ENCODE data around the gene PACC1. TPM values are rescaled to one million over a fixed set of nuclear protein-coding genes. Genes with fewer than 3 reads are reported as not detected.

The PACC1 gene
- total and polyA plus RNA-seq, 3 donors from 2014 or later, result 10.2 to 15.9 (median 13.4) TPM

GRCh38 chr1:212354464-212354863, 60.2 kb downstream of the PACC1 start:
- Histone ChIP-seq H3K4me1 (no peaks in the 10 kb centered on the region), H3K27me3 (no peaks in the 10 kb centered on the region), H3K27ac (no peak overlapping the region), H3K9me3 (no peaks in the 10 kb centered on the region), H3K36me3 (ENCODE audit: low read depth, missing control alignments) (no peaks in the 10 kb centered on the region), H3K4me3 (no peak overlapping the region)
- TF ChIP-seq CTCF (IDR thresholded peaks at IDR 0.05), result no peak
- TF ChIP-seq POLR2A (IDR thresholded peaks at IDR 0.05), result no peak
- no peak for DNase-seq
- intact Hi-C loops (cut with DNase I; ENCODE audit: low total_unique reads), result no loop called here
- WGBS, 2 donors, result 89 to 93% methylated on average over 3 of the region's 3 CpGs

DNA sequence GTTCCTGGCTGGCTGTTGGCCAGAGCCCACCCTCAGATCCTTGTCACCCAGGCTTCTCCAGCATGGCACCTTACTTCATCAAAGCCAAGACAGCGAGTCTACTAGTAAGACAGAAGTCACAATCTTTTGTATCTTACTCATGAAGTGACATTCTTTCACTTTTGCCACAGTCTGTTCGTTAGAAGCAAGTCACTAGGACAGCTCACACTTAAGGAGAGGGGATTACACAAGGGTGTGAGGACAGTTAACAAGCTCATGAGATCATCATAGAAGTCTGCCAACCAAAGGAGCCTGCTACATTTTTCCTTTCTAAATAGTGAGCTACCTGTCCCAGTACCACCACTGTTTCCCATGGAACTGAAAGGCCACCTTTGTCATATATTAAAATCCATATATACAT, 61.5 kb downstream of the PACC1 start:
- Histone ChIP-seq H3K27me3 (no peaks in the 10 kb centered on the region), H3K4me1 (no peaks in the 10 kb centered on the region), H3K27ac (no peak overlapping the region), H3K36me3 (ENCODE audit: low read depth, missing control alignments) (no peaks in the 10 kb centered on the region), H3K4me3 (no peak overlapping the region), H3K9me3 (no peaks in the 10 kb centered on the region)
- 78 to 94% methylated on average over 2 of the region's 2 CpGs for WGBS, 2 donors
- DNase-seq, result no peak
- TF ChIP-seq CTCF (IDR thresholded peaks at IDR 0.05) (no peak), POLR2A (IDR thresholded peaks at IDR 0.05) (no peak)
- intact Hi-C loops (cut with DNase I; ENCODE audit: low total_unique reads), result no loop called here

DNA sequence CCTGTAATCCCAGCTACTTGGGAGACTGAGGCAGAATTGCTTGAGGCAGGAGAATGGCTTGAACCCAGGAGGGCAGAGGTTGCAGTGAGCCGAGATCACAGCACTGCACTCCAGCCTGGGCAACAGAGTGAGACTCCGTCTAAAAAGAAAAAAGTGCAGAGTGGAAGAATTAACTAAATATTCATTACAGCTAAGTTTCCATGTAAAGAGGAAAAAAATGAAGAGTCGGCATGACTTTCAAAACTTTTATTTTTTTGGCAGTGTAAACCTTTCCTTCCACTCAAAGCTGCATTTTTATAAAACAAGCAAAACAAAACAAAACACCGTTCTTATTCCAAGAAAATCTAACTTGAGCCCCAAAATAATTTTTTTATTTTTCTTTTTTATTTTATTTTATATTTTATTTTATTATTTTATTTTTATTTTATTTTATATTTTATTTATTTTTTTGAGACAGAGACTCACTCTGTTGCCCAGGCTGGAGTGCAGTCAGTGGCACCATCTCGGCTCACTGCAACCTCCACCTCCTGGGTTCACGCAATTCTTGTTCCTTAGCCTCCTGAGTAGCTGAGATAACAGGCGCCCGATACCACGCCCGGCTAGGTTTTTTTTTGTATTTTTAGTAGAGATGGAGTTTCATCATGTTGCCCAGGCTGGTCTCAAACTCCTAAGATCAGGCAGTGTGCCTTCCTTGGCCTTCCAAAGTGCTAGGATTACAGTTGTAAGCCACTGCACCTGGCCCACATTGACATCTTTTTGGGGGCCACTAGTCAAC, 62.9 kb downstream of the PACC1 start:
- TF ChIP-seq CTCF (IDR thresholded peaks at IDR 0.05) (no peak), POLR2A (IDR thresholded peaks at IDR 0.05) (no peak)
- H3K27me3 ChIP-seq, result no peaks in the 10 kb centered on the region
- no peaks in the 10 kb centered on the region for H3K9me3 ChIP-seq
- intact Hi-C loops (cut with DNase I; ENCODE audit: low total_unique reads), result no loop called here
- H3K36me3 ChIP-seq (ENCODE audit: low read depth, missing control alignments), result no peaks in the 10 kb centered on the region
- H3K4me1 ChIP-seq, result no peaks in the 10 kb centered on the region
- WGBS, 2 donors, result 78 to 85% methylated on average over 10 of the region's 10 CpGs
- H3K27ac ChIP-seq, result no peak overlapping the region
- DNase-seq, result no peak
- no peak overlapping the region for H3K4me3 ChIP-seq

GRCh38 chr1:212346601-212347000, 68.1 kb downstream of the PACC1 start:
- no peaks in the 10 kb centered on the region for H3K9me3 ChIP-seq
- no peak for DNase-seq
- no peaks in the 10 kb centered on the region for H3K4me1 ChIP-seq
- TF ChIP-seq CTCF (IDR thresholded peaks at IDR 0.05), result no peak
- TF ChIP-seq POLR2A (IDR thresholded peaks at IDR 0.05), result no peak
- H3K4me3 ChIP-seq, result no peak overlapping the region
- 96 to 100% methylated on average over 1 of the region's 1 CpG for WGBS, 2 donors
- H3K36me3 ChIP-seq (ENCODE audit: low read depth, missing control alignments), result no peaks in the 10 kb centered on the region
- intact Hi-C loops (cut with DNase I; ENCODE audit: low total_unique reads), result no loop called here
- H3K27me3 ChIP-seq, result no peaks in the 10 kb centered on the region
- no peak overlapping the region for H3K27ac ChIP-seq

DNA sequence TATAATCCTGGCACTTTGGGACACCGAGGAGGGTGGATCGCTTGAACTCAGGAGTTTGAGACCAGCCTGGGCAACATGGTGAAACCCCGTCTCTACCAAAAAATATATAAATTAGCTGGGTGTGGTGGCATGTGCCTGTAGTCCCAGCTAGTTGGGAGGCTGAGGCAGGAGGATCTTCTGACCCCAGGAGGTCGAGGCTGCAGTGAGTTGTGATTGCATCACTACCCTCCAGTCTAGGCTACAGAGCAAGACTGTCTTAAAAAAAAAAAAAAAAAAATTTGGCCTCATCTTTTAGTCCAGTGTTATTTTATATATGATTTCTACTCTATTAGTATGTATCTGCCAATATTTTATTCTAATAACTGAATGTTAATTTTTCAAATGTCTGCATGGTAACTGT, 69.8 kb downstream of the PACC1 start:
- Histone ChIP-seq H3K27ac (no peak overlapping the region), H3K9me3 (no peaks in the 10 kb centered on the region), H3K36me3 (ENCODE audit: low read depth, missing control alignments) (no peaks in the 10 kb centered on the region), H3K4me3 (no peak overlapping the region), H3K27me3 (no peaks in the 10 kb centered on the region), H3K4me1 (no peaks in the 10 kb centered on the region)
- TF ChIP-seq CTCF (IDR thresholded peaks at IDR 0.05), result no peak
- no peak for TF ChIP-seq POLR2A (IDR thresholded peaks at IDR 0.05)
- no peak for DNase-seq
- intact Hi-C loops (cut with DNase I; ENCODE audit: low total_unique reads), result no loop called here
- WGBS, 2 donors, result 92 to 97% methylated on average over 4 of the region's 4 CpGs

All from testis (tissue), 3 donors.